Activated T-helper 2 cell treated with anti-CD3 and anti-CD28 coated beads, Interferon-gamma antibody, Interleukin-2, Interleukin-4, amounts not matched to agents 10 μg/mL and 5 μg/mL and 100 μg/mL, durations not matched to agents 14 hours and 24 hours and 36 hours (primary cell): ENCODE measurements around the gene AKR1A1. TPM values are rescaled to one million over a fixed set of nuclear protein-coding genes. Genes with fewer than 3 reads are reported as not detected.
"Not testable (repeated sequence)": the region's sequence is repeated elsewhere in the genome, so short reads cannot be mapped to it uniquely, and the experiment has no call there.

ENCODE experiments used
- DNase-seq: peaks from one replicate; pipeline ENCODE4 v3.0.0; 2021; ENCODE audit warnings: low spot score
- H3K27ac Mint-ChIP-seq: one replicate; pipeline ENCODE4 v1.8.0; 2021; ENCODE audit warnings: mixed read lengths
- H3K27me3 Mint-ChIP-seq: one replicate; pipeline ENCODE4 v1.8.0; 2021; ENCODE audit warnings: low read depth, mixed read lengths
- H3K36me3 Mint-ChIP-seq: one replicate; pipeline ENCODE4 v1.8.0; 2021; ENCODE audit warnings: low read depth, mixed read lengths
- H3K4me1 Mint-ChIP-seq: one replicate; pipeline ENCODE4 v1.8.0; 2021; ENCODE audit warnings: low read depth, mixed read lengths
- H3K4me3 Mint-ChIP-seq: one replicate; pipeline ENCODE4 v1.8.0; 2021; ENCODE audit warnings: low read depth, mild to moderate bottlenecking, moderate library complexity, mixed read lengths
- H3K9me3 Mint-ChIP-seq: one replicate; pipeline ENCODE4 v1.8.0; 2021; ENCODE audit warnings: mixed read lengths
- intact Hi-C: fragments of 100-400 bp; cut with micrococcal nuclease; formaldehyde crosslinking; loops from one replicate; pipeline ENCODE4 v1.15.1; 2023
- total RNA-seq: library from RNA; stranded (reverse); gene quantifications from 2 replicates; pipeline ENCODE4 v1.2.3, GENCODE V29; 2022

AKR1A1 gene
- 191 and 210 TPM in 2 replicates for total RNA-seq

DNA sequence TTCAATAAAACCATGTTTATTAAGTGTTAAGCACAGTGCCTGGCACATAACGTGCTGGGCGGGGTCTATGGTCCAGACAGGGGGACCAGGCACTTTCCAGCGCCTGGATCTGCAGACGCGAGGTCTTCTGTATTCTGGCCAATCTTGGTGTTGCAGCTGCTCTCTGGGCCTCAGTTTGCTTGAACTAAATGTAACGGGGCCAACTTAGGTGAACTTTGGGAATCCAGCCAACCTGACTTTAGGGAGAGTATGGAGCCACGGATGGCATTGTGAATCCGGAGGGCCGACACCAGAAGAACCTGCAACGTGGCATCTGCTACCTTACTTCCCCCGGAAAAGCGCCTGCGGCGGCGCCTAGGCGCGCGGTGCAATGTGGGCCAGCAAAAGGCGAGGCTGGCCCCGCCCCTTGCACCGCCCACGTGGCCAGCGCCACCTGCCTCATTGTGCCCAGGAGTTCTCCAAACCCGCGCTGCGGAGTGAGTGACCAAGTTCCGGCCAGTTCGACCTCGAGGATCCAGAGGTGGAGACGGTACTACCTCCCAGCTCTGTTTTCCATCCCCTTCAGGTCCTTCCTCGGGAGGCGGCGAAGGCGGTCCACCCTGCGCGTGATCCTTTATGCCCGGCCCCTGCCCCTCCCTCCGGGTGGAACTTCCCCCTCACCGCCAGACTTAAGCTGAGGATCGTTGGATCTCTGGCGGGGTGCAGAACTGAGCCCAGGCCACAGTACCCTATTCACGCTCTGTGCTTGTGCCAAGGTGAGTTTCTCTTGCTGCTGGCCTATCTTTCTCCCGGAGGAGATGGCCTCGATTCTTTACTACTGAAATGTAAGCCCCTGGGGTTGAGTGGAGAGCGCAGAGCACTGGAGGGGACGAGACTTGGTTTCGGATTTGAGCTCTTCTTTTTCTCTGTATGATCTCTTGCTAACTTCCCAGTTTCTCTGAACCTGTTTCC lies at the start of gene AKR1A1:
Gene AKR1A1, plus strand, starts transcription at position 426 of the 951 bp plus-strand sequence. CDS start 10,969 bp downstream, outside the sequence.
- Mint-ChIP-seq H3K9me3 (no peaks in the 10 kb centered on the region), H3K36me3 (peaks cover 19% of the 10 kb centered on the region), H3K4me1 (peaks cover 25% of the 10 kb centered on the region), H3K4me3 (peak within 1 kb of the TSS; percentile 96), H3K27me3 (peaks cover 3% of the 10 kb centered on the region), H3K27ac (peak within 1 kb of the TSS; percentile 92)
- DNase-seq = peak; percentile 84
- intact Hi-C loops = loop anchor here (1.0 to 5.0 kb wide), 3 partner anchors 20 to 37 kb away; partner anchors contain the start of gene PRDX1

DNA sequence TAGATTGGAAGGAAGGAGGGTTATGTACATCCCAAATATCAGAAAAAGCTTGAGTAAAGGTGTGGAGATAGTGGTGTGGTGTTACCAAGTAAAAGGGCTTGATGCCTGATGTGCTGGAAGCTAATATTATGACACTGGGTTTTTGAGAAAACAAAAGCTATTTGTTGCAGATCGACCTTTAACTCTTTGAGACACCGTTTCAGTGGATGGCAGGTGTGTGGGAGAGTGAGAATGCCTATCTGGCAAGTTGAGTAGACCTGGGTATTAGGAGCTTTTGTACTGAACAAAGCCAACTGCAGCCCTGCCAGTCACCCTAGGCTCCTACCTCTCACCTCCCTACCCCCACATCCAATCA lies 49.1 kb upstream of the AKR1A1 start:
- peak overlapping the region; percentile 87 for H3K4me3 Mint-ChIP-seq
- no peak overlapping the region for H3K27ac Mint-ChIP-seq
- intact Hi-C loops = no loop called here
- DNase-seq = no peak
- peaks cover 1% of the 10 kb centered on the region for H3K36me3 Mint-ChIP-seq
- H3K27me3 Mint-ChIP-seq = no peaks in the 10 kb centered on the region
- H3K9me3 Mint-ChIP-seq = no peaks in the 10 kb centered on the region
- H3K4me1 Mint-ChIP-seq = peaks cover 33% of the 10 kb centered on the region

DNA sequence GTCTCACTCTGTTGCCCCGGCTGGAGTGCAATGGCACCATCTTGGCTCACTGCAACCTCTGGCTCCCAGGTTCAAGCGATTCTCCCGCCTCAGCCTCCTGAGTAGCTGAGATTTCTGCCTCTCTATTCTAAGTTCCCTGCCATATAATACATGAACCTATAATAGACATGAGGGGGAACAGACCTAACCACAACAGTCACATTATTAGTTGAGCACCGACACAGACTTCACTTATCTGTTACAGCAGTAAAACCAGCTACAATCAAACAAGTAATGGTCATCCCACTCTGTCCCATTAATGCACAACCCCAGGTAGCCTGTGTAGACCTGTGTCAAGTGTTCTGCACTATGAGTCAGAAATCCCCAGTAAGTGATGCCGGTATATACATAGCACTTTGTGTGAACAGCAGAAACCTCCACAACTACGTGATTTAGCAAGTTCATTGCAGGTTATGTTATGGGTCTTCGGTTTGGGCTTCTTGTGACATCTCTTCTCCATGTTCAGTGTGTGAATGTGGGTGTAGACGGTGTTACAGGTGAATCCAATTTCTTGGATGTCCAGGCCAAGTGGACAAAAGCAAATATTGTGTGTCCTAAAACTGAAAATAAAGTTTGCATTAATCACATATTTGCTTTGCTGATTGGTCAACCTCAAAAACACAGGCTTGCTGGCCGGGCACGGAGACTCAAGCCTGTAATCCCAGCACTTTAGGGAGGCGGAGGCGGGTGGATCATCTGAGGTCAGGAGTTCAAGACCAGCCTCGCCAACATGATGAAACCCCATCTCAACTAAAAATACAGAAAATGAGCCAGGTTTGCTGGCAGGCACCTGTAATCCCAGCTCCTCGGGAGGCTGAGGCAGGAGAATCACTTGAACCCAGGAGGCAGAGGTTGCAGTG lies 46.9 kb upstream of the AKR1A1 start:
- H3K9me3 Mint-ChIP-seq = no peaks in the 10 kb centered on the region
- no peak overlapping the region for H3K27ac Mint-ChIP-seq
- H3K4me3 Mint-ChIP-seq = no peak overlapping the region
- peaks cover 31% of the 10 kb centered on the region for H3K4me1 Mint-ChIP-seq
- no peaks in the 10 kb centered on the region for H3K27me3 Mint-ChIP-seq
- intact Hi-C loops = no loop called here
- no peak for DNase-seq
- peaks cover 7% of the 10 kb centered on the region for H3K36me3 Mint-ChIP-seq

DNA sequence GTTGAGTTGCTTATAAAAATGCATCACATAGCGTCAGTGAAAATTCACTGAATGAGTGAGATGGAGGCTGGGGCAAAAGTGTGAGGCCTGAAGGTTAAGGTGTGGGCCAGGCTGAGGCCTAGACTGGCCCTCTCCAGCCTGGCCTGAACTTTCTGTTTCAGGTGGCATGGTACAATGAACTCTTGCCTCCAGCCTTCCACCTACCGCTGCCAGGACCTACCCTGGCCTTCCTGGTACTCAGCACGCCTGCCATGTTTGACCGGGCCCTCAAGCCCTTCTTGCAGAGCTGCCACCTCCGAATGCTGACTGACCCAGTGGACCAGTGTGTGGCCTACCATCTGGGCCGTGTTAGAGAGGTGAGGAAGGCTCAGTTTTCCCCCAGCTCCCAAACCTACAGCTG lies 43.4 kb upstream of the AKR1A1 start:
- no peaks in the 10 kb centered on the region for H3K27me3 Mint-ChIP-seq
- peaks cover 38% of the 10 kb centered on the region for H3K36me3 Mint-ChIP-seq
- peaks cover 1% of the 10 kb centered on the region for H3K4me1 Mint-ChIP-seq
- no peaks in the 10 kb centered on the region for H3K9me3 Mint-ChIP-seq
- no peak overlapping the region for H3K4me3 Mint-ChIP-seq
- H3K27ac Mint-ChIP-seq = no peak overlapping the region
- intact Hi-C loops = no loop called here
- DNase-seq = no peak

DNA sequence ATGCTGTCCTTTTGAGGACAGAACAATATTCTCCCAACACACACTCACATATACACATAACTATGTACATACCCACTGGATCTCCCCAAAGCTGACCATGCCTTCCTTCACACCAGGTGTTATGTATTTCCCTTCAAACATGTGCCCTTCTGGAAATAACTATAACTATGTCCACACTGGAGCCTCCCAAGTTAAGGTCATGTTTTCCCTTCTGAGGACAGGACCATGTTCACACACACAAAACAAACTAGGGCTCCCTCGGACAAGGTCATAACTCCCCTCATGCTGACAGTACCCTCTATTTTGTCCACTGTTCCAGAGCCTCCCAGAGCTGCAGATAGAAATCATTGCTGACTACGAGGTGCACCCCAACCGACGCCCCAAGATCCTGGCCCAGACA lies 42.7 kb upstream of the AKR1A1 start:
- peaks cover 2% of the 10 kb centered on the region for H3K4me1 Mint-ChIP-seq
- intact Hi-C loops = no loop called here
- peaks cover 44% of the 10 kb centered on the region for H3K36me3 Mint-ChIP-seq
- no peak for DNase-seq
- no peak overlapping the region for H3K4me3 Mint-ChIP-seq
- H3K27me3 Mint-ChIP-seq = no peaks in the 10 kb centered on the region
- H3K27ac Mint-ChIP-seq = no peak overlapping the region
- H3K9me3 Mint-ChIP-seq = no peaks in the 10 kb centered on the region

DNA sequence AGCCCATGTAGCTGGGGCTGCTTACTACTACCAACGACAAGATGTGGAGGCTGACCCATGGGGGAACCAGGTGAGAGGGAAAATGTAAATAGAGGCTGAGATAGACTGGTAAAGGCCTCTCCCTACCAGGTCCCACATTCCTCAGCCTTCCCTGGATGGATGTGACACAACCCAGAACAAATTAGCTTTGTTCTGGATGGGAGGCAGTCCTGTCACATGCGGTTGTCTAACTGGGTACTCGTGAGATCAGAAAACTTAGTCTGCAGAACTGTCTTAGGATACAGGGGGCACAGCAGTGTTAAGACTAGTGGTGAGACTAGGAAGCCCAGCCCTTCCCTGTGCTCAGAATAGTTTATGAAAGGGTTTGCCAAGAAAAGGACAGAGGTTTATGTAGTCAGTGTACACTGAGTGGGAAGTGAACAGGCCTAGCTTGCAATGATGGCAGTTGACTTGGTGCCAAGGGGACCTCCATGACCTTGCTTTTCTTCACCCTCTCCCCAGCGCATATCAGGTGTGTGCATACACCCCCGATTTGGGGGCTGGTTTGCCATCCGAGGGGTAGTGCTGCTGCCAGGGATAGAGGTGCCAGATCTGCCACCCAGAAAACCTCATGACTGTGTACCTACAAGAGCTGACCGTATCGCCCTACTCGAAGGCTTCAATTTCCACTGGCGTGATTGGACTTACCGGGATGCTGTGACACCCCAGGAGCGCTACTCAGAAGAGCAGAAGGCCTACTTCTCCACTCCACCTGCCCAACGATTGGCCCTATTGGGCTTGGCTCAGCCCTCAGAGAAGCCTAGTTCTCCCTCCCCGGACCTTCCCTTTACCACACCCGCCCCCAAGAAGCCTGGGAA lies 42.1 kb upstream of the AKR1A1 start:
- H3K36me3 Mint-ChIP-seq = peaks cover 49% of the 10 kb centered on the region
- no peaks in the 10 kb centered on the region for H3K27me3 Mint-ChIP-seq
- H3K27ac Mint-ChIP-seq = no peak overlapping the region
- H3K4me3 Mint-ChIP-seq = no peak overlapping the region
- intact Hi-C loops = no loop called here
- H3K9me3 Mint-ChIP-seq = no peaks in the 10 kb centered on the region
- H3K4me1 Mint-ChIP-seq = peaks cover 6% of the 10 kb centered on the region
- DNase-seq = no peak

DNA sequence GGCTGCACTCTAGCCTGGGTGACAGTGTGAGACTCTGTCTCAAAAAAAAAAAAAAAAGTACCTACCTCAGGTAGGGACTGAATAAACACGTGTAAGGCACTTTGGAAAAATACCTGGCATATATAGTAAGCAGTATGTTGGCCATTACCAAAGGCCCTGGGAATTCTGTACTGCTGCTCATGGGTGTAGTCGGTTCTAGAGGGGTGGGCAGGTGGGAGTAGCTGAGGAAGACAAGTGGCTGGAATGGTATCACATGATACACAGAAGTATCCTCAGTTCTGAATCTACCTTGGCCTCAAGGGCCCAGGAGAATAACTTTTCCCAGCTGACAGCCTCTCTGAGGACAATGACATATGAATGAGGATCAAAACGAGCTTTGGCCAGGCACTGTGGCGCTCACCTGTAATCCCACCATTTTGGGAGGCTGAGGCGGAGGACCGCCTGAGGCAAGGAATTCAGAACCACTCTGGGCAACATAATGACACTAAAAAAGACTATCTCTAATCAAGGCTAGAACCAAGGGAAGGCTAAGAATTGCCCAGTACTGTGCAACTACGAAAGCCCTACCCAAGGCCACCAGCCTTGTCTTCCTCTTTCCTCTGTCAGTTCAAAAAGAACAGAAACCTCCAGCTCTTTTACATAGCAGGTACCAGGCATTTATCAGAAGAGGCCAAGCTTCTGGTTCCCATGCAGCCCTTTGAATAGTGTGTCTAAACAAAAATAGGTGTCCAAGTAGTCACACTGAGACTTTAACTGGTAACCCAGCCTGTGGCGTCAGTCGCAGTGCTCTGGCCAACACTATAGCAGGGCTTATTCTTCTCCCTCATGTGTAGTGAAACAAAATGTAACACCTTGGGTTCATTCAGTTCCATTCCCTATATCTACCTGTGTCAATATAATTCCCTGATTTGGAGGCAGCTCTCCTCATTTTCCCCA lies 40.3 kb upstream of the AKR1A1 start:
- H3K27me3 Mint-ChIP-seq = no peaks in the 10 kb centered on the region
- H3K4me1 Mint-ChIP-seq = peaks cover 6% of the 10 kb centered on the region
- intact Hi-C loops = no loop called here
- no peak for DNase-seq
- H3K36me3 Mint-ChIP-seq = peaks cover 67% of the 10 kb centered on the region
- H3K4me3 Mint-ChIP-seq = no peak overlapping the region
- H3K27ac Mint-ChIP-seq = peak overlapping the region; percentile 16
- H3K9me3 Mint-ChIP-seq = no peaks in the 10 kb centered on the region

DNA sequence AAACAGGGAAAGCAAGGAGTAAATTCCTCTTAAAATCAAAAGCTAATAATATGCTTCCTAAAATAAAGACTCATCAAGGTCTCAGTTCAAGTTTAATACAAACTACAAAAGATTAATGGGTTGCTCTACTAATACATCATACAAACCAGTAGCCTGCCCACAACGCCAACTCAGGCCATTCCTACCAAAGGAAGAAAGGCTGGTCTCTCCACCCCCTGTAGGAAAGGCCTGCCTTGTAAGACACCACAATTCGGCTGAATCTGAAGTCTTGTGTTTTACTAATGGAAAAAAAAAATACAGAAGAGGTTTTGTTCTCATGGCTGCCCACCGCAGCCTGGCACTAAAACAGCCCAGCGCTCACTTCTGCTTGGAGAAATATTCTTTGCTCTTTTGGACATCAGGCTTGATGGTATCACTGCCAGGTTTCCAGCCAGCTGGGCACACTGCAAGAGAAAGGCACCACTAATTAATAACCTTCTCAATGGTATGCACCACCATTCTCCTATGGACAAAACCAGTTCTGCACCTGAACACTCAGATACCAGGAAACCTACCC lies 39.6 kb upstream of the AKR1A1 start:
- Mint-ChIP-seq H3K4me1 (peaks cover 11% of the 10 kb centered on the region), H3K9me3 (no peaks in the 10 kb centered on the region), H3K4me3 (no peak overlapping the region), H3K27ac (peak overlapping the region; percentile 16), H3K27me3 (no peaks in the 10 kb centered on the region), H3K36me3 (peaks cover 75% of the 10 kb centered on the region)
- intact Hi-C loops = no loop called here
- DNase-seq = no peak

DNA sequence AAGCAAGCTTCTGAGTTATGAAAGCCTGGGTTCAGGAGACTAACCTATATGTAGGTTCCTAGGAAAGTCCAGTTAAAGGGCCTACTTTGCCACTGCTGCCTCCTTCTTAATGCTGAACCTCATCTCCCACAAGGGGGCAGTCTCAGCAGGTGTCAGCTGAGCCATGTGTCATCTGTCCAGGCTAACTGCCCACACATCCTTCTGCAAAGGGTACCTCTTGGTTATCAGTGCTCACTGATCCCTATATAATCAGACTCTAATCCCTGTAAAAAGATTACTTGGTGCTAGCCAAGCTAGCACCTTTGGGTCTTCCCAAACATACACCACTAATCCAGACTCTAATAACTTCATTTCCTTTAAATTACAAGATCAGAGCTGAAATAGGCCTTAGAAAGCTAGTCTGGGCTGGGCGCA lies 38.0 kb upstream of the AKR1A1 start:
- peak; percentile 45 for DNase-seq
- Mint-ChIP-seq H3K27ac (peak overlapping the region; percentile 34), H3K4me1 (peaks cover 21% of the 10 kb centered on the region), H3K9me3 (no peaks in the 10 kb centered on the region), H3K36me3 (peaks cover 88% of the 10 kb centered on the region), H3K4me3 (no peak overlapping the region), H3K27me3 (no peaks in the 10 kb centered on the region)
- intact Hi-C loops = loop anchor here (1.0 kb wide), 1 partner anchor 58 kb away; no protein-coding TSS in a partner anchor

DNA sequence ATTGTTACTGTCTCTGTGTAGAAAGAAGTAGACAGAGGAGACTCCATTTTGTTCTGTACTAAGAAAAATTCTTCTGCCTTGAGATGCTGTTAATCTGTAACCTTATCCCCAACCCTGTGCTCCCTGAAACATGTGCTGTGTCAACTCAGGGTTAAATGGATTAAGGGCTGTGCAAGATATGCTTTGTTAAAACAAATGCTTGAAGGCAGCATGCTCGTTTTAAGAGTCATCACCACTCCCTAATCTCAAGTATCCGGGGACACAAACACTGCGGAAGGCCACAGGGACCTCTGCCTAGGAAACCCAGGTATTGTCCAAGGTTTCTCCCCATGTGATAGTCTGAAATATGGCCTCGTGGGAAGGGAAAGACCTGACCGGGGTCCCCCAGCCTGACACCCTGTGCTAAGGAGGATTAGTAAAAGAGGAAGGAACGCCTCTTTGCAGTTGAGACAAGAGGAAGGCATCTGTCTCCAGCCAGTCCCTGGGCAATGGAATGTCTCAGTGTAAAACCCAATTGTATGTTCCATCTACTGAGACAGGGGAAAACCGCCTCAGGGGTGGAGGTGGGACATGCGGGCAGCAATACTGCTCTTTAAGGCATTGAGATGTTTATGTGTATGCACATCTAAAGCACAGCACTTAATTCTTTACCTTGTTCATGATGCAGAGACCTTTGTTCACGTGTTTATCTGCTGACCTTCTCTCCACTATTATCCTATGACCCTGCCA lies 36.9 kb upstream of the AKR1A1 start:
- peaks cover 86% of the 10 kb centered on the region for H3K36me3 Mint-ChIP-seq
- H3K27ac Mint-ChIP-seq, H3K4me3 Mint-ChIP-seq, H3K27me3 Mint-ChIP-seq, DNase-seq, H3K9me3 Mint-ChIP-seq, intact Hi-C loops: not testable (repeated sequence)
- peaks cover 22% of the 10 kb centered on the region for H3K4me1 Mint-ChIP-seq

DNA sequence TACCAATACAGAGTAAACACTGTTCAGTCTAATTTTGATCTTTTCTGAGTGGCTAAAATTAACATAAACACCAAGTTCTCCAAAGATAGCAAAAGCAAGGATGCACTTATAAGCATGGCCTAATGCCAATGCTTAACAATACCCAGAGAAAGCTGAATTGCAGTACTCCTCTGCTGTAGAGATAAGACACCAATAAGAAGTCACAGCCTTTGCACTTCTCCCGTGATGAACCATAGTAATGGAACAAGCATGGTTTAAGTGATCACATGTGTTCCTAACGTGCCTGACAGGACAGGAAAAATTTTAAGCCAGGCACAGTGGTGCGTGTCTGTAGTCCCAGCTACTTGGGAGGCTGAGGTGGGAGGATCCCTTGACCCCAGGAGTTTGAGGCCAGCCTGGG lies 34.6 kb upstream of the AKR1A1 start:
- no peaks in the 10 kb centered on the region for H3K27me3 Mint-ChIP-seq
- no peaks in the 10 kb centered on the region for H3K9me3 Mint-ChIP-seq
- H3K4me3 Mint-ChIP-seq = no peak overlapping the region
- peaks cover 30% of the 10 kb centered on the region for H3K4me1 Mint-ChIP-seq
- H3K27ac Mint-ChIP-seq = no peak overlapping the region
- H3K36me3 Mint-ChIP-seq = peaks cover 78% of the 10 kb centered on the region
- DNase-seq = no peak
- intact Hi-C loops = no loop called here
